T-helper 1 cell treated with Interleukin-12 subunit alpha and Interleukin-12 subunit beta and Interleukin-4 antibody, amounts not matched to agents 30 μg/mL and 1 μg/mL, for 36 hours (primary cell): ENCODE measurements around the gene USP10.

ENCODE experiments used
- H3K27ac Mint-ChIP-seq: one replicate; pipeline ENCODE4 v1.8.0; 2021; ENCODE audit warnings: mild to moderate bottlenecking, mixed read lengths
- H3K27me3 Mint-ChIP-seq: one replicate; pipeline ENCODE4 v1.8.0; 2021; ENCODE audit warnings: low read depth, mixed read lengths
- H3K36me3 Mint-ChIP-seq: one replicate; pipeline ENCODE4 v1.8.0; 2021; ENCODE audit warnings: low read depth, mixed read lengths
- H3K4me1 Mint-ChIP-seq: one replicate; pipeline ENCODE4 v1.8.0; 2021; ENCODE audit warnings: low read depth, mixed read lengths
- H3K4me3 Mint-ChIP-seq: one replicate; pipeline ENCODE4 v1.8.0; 2021; ENCODE audit warnings: mild to moderate bottlenecking, moderate library complexity, mixed read lengths
- H3K9me3 Mint-ChIP-seq: one replicate; pipeline ENCODE4 v1.8.0; 2021; ENCODE audit warnings: mixed read lengths

Gene USP10

GRCh38 chr16:84786605-84787262 is 86.9 kb downstream of the USP10 start:
- no peak overlapping the region for H3K27ac Mint-ChIP-seq
- no peaks in the 10 kb centered on the region for H3K36me3 Mint-ChIP-seq
- no peaks in the 10 kb centered on the region for H3K9me3 Mint-ChIP-seq
- no peaks in the 10 kb centered on the region for H3K4me1 Mint-ChIP-seq
- no peak overlapping the region for H3K4me3 Mint-ChIP-seq
- H3K27me3 Mint-ChIP-seq: no peaks in the 10 kb centered on the region

- Mint-ChIP-seq H3K27ac (no peak overlapping the region), H3K9me3 (no peaks in the 10 kb centered on the region), H3K27me3 (no peaks in the 10 kb centered on the region), H3K36me3 (no peaks in the 10 kb centered on the region), H3K4me1 (no peaks in the 10 kb centered on the region), H3K4me3 (no peak overlapping the region)
Observed at GRCh38 chr16:84787263-84787622, 87.4 kb downstream of the USP10 start.

GRCh38 chr16:84788920-84789391 is 89.2 kb downstream of the USP10 start:
- H3K27me3 Mint-ChIP-seq: no peaks in the 10 kb centered on the region
- no peak overlapping the region for H3K4me3 Mint-ChIP-seq
- no peaks in the 10 kb centered on the region for H3K9me3 Mint-ChIP-seq
- H3K27ac Mint-ChIP-seq: no peak overlapping the region
- H3K4me1 Mint-ChIP-seq: peaks cover 1% of the 10 kb centered on the region
- H3K36me3 Mint-ChIP-seq: no peaks in the 10 kb centered on the region

GRCh38 chr16:84789431-84789830 is 89.6 kb downstream of the USP10 start:
- Mint-ChIP-seq H3K4me1 (peaks cover 1% of the 10 kb centered on the region), H3K4me3 (no peak overlapping the region), H3K27ac (no peak overlapping the region), H3K9me3 (no peaks in the 10 kb centered on the region), H3K36me3 (no peaks in the 10 kb centered on the region), H3K27me3 (no peaks in the 10 kb centered on the region)

GRCh38 chr16:84790301-84790700 is 90.5 kb downstream of the USP10 start:
- peaks cover 1% of the 10 kb centered on the region for H3K4me1 Mint-ChIP-seq
- no peaks in the 10 kb centered on the region for H3K9me3 Mint-ChIP-seq
- no peak overlapping the region for H3K27ac Mint-ChIP-seq
- no peak overlapping the region for H3K4me3 Mint-ChIP-seq
- H3K36me3 Mint-ChIP-seq: no peaks in the 10 kb centered on the region
- H3K27me3 Mint-ChIP-seq: no peaks in the 10 kb centered on the region

- no peaks in the 10 kb centered on the region for H3K36me3 Mint-ChIP-seq
- peaks cover 1% of the 10 kb centered on the region for H3K4me1 Mint-ChIP-seq
- no peaks in the 10 kb centered on the region for H3K27me3 Mint-ChIP-seq
- H3K4me3 Mint-ChIP-seq: no peak overlapping the region
- H3K9me3 Mint-ChIP-seq: no peaks in the 10 kb centered on the region
- no peak overlapping the region for H3K27ac Mint-ChIP-seq
Observed at GRCh38 chr16:84791088-84791487, 91.3 kb downstream of the USP10 start.

GRCh38 chr16:84791501-84791900 is 91.7 kb downstream of the USP10 start:
- Mint-ChIP-seq H3K27me3 (no peaks in the 10 kb centered on the region), H3K4me1 (peaks cover 1% of the 10 kb centered on the region), H3K27ac (no peak overlapping the region), H3K36me3 (no peaks in the 10 kb centered on the region), H3K9me3 (no peaks in the 10 kb centered on the region), H3K4me3 (no peak overlapping the region)

GRCh38 chr16:84794186-84794585 is 94.4 kb downstream of the USP10 start:
- Mint-ChIP-seq H3K36me3 (no peaks in the 10 kb centered on the region), H3K27me3 (no peaks in the 10 kb centered on the region), H3K27ac (no peak overlapping the region), H3K4me1 (peaks cover 1% of the 10 kb centered on the region), H3K4me3 (no peak overlapping the region), H3K9me3 (no peaks in the 10 kb centered on the region)

- Mint-ChIP-seq H3K4me1 (peaks cover 1% of the 10 kb centered on the region), H3K27me3 (no peaks in the 10 kb centered on the region), H3K27ac (no peak overlapping the region), H3K4me3 (no peak overlapping the region), H3K36me3 (no peaks in the 10 kb centered on the region), H3K9me3 (no peaks in the 10 kb centered on the region)
Observed at GRCh38 chr16:84794626-84795025, 94.8 kb downstream of the USP10 start.

- H3K4me1 Mint-ChIP-seq: peaks cover 1% of the 10 kb centered on the region
- no peaks in the 10 kb centered on the region for H3K36me3 Mint-ChIP-seq
- H3K27me3 Mint-ChIP-seq: no peaks in the 10 kb centered on the region
- no peak overlapping the region for H3K27ac Mint-ChIP-seq
- no peaks in the 10 kb centered on the region for H3K9me3 Mint-ChIP-seq
- H3K4me3 Mint-ChIP-seq: no peak overlapping the region
Observed at GRCh38 chr16:84795329-84796053, 95.7 kb downstream of the USP10 start.

GRCh38 chr16:84800158-84800978 is 100.6 kb downstream of the USP10 start:
- peaks cover 2% of the 10 kb centered on the region for H3K4me1 Mint-ChIP-seq
- H3K27ac Mint-ChIP-seq: no peak overlapping the region
- no peak overlapping the region for H3K4me3 Mint-ChIP-seq
- H3K36me3 Mint-ChIP-seq: no peaks in the 10 kb centered on the region
- no peaks in the 10 kb centered on the region for H3K9me3 Mint-ChIP-seq
- no peaks in the 10 kb centered on the region for H3K27me3 Mint-ChIP-seq

- Mint-ChIP-seq H3K4me1 (peaks cover 10% of the 10 kb centered on the region), H3K36me3 (no peaks in the 10 kb centered on the region), H3K27ac (no peak overlapping the region), H3K9me3 (no peaks in the 10 kb centered on the region), H3K27me3 (no peaks in the 10 kb centered on the region), H3K4me3 (no peak overlapping the region)
Observed at GRCh38 chr16:84803146-84803545, 103.3 kb downstream of the USP10 start.

GRCh38 chr16:84804326-84804725 is 104.5 kb downstream of the USP10 start:
- Mint-ChIP-seq H3K4me3 (no peak overlapping the region), H3K9me3 (no peaks in the 10 kb centered on the region), H3K4me1 (peaks cover 10% of the 10 kb centered on the region), H3K36me3 (no peaks in the 10 kb centered on the region), H3K27me3 (no peaks in the 10 kb centered on the region), H3K27ac (no peak overlapping the region)

GRCh38 chr16:84806256-84806889 is 106.6 kb downstream of the USP10 start:
- Mint-ChIP-seq H3K27me3 (no peaks in the 10 kb centered on the region), H3K27ac (no peak overlapping the region), H3K36me3 (no peaks in the 10 kb centered on the region), H3K4me1 (peaks cover 22% of the 10 kb centered on the region), H3K4me3 (peak overlapping the region; percentile 10), H3K9me3 (no peaks in the 10 kb centered on the region)
